ENCODE data around the gene TRIM39.

Gene TRIM39

GRCh38 chr6:30319146-30319835 lies 7.4 kb upstream of the TRIM39 start:
- in situ Hi-C loops (cut with HindIII; ENCODE audit: low sequenced_read_pairs) = no loop called here

GRCh38 chr6:30321692-30322388 lies 4.9 kb upstream of the TRIM39 start:
- no peak for TF ChIP-seq CTCF (IDR thresholded peaks at IDR 0.05; ENCODE audit: low read depth, low read length, missing control alignments)
- H3K4me3 ChIP-seq (ENCODE audit: low read depth, low read length) = no peak overlapping the region
- in situ Hi-C loops (cut with HindIII; ENCODE audit: low sequenced_read_pairs) = no loop called here
- DNase-seq (ENCODE audit: low read depth) = no peak

More at GRCh38 chr6:30319146-30319835, 7.4 kb upstream of the TRIM39 start:
- TF ChIP-seq CTCF (IDR thresholded peaks at IDR 0.05; ENCODE audit: low read depth, low read length, missing control alignments) = no peak
- no peak for DNase-seq (ENCODE audit: low read depth)
- H3K4me3 ChIP-seq (ENCODE audit: low read depth, low read length) = no peak overlapping the region

- TF ChIP-seq CTCF (IDR thresholded peaks at IDR 0.05; ENCODE audit: low read depth, low read length, missing control alignments) = no peak
- no peak for DNase-seq (ENCODE audit: low read depth)
- no peak overlapping the region for H3K4me3 ChIP-seq (ENCODE audit: low read depth, low read length)
- in situ Hi-C loops (cut with HindIII; ENCODE audit: low sequenced_read_pairs) = no loop called here
Measured at GRCh38 chr6:30322527-30323501, 3.9 kb upstream of the TRIM39 start.

GRCh38 chr6:30323806-30324205 lies 2.9 kb upstream of the TRIM39 start:
- no peak for TF ChIP-seq CTCF (IDR thresholded peaks at IDR 0.05; ENCODE audit: low read depth, low read length, missing control alignments)
- in situ Hi-C loops (cut with HindIII; ENCODE audit: low sequenced_read_pairs) = no loop called here
- DNase-seq (ENCODE audit: low read depth) = no peak
- H3K4me3 ChIP-seq (ENCODE audit: low read depth, low read length) = no peak overlapping the region

- peak overlapping the region; percentile 86 for H3K4me3 ChIP-seq (ENCODE audit: low read depth, low read length)
- in situ Hi-C loops (cut with HindIII; ENCODE audit: low sequenced_read_pairs) = no loop called here
- TF ChIP-seq CTCF (IDR thresholded peaks at IDR 0.05; ENCODE audit: low read depth, low read length, missing control alignments) = no peak
- no peak for DNase-seq (ENCODE audit: low read depth)
Measured at GRCh38 chr6:30325150-30325872, 1.4 kb upstream of the TRIM39 start.
